Activated CD4-positive, alpha-beta T cell treated with anti-CD3 and anti-CD28 coated beads, Interleukin-2, amount 50 U/mL, for 48 hours (primary cell): ENCODE measurements around the gene SPDYE11.
A peak's percentile ranks its signal among the peaks of the same experiment; 100 is the strongest.
"Not testable (repeated sequence)": the region's sequence is repeated elsewhere in the genome, so short reads cannot be mapped to it uniquely, and the experiment has no call there.

Experiments used
- DNase-seq, 2 experiments: peaks; one replicate each; pipeline ENCODE4 v3.0.0-alpha.2; 2020

SPDYE11 gene, protein sequence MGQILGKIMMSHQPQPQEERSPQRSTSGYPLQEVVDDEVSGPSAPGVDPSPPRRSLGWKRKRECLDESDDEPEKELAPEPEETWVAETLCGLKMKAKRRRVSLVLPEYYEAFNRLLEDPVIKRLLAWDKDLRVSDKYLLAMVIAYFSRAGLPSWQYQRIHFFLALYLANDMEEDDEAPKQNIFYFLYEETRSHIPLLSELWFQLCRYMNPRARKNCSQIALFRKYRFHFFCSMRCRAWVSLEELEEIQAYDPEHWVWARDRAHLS

DNA sequence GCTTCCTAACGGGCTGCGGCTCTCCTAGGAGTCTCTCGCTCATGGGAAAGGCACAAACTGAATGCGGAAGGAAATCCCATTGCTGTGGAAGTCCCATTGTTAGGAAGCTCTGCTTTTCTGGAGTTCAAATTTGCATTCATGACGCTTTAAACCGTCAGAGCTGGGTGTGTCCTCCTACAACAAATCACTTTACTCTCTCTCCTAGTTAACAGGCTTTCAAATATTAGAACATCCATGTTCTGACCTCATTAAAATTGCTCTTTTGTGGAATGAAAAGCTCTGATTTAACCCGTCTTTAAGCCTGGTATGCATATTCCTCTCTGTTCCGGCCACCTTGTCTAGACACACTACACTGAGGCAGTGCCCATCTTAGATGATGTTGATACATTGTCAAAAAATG lies at the start of gene SPDYE11:
Gene SPDYE11 (minus strand): TSS at position 101 of the 400 bp plus-strand sequence. CDS start 1,800 bp downstream, outside the sequence.
- not testable (repeated sequence) for DNase-seq

DNA sequence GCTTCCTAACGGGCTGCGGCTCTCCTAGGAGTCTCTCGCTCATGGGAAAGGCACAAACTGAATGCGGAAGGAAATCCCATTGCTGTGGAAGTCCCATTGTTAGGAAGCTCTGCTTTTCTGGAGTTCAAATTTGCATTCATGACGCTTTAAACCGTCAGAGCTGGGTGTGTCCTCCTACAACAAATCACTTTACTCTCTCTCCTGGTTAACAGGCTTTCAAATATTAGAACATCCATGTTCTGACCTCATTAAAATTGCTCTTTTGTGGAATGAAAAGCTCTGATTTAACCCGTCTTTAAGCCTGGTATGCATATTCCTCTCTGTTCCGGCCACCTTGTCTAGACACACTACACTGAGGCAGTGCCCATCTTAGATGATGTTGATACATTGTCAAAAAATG lies 28.2 kb upstream of the SPDYE11 start, which contains the start of gene SPDYE9:
Gene SPDYE9 (minus strand): TSS at position 101 of the 400 bp plus-strand sequence. CDS start 1,800 bp downstream, outside the sequence.
- DNase-seq, result not testable (repeated sequence)

- DNase-seq, result not testable (repeated sequence)
Observed at GRCh38 chr7:73029666-73030065, 28.0 kb downstream of the SPDYE11 start, which contains the start of gene SPDYE8. SPDYE8 (minus strand) TSS chr7:73029766; CDS start chr7:73027966, 1,800 bp downstream.

DNA sequence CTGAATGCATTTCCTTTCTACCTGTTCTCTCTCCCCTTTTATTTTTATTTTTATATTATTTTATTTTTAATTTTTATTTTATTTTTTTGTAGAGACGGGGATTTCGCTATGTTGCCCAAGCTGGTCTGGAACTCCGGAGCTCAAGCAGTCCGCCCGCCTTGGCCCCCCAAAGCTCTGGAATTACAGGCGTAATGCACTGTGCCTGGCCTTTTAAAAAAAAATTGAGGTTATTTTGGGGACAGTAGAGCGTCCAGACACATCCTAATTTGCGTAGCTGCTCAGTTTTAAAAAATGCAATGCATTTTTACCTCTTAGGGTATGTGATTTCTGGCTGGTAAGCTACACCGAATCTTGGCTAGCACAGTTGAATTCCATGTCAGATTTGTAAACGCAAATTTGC lies 51.2 kb downstream of the SPDYE11 start:
- peak in 1 of 2 experiments; percentile 2 for DNase-seq

DNA sequence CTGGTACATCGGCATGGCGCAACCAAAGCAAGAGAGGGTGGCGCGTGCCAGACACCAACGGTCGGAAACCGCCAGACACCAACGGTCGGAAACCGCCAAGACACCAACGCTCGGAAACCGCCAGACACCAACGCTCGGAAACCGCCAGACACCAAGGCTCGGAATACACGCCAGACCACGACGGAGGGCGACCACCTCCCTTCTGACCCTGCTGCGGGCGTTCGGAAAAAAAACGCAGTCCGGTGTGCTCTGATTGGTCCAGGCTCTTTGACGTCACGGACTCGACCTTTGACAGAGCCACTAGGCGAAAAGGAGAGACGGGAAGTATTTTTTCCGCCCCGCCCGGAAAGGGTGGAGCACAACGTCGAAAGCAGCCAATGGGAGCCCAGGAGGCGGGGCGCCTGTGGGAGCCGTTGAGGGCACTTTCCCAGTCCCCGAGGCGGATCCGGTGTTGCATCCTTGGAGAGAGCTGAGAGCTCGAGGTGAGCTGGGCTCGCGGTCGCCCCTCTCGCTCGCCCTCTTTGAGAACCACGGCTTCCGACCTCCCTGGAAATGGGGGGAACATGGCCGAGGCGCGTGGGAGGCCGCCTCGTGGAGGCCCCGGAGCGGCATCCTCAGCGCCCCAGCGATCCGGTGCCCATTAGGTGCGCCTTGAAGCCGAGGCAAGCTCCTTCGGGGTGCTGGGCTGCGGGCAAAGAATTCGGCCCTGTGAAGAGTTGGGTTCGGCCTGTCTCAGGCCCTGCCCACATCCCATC lies 51.8 kb downstream of the SPDYE11 start:
- peak; percentile 87 to 92 for DNase-seq

GRCh38 chr7:73005356-73005692 lies 52.4 kb downstream of the SPDYE11 start:
- peak; percentile 69 to 78 for DNase-seq

- not testable (repeated sequence) for DNase-seq
Observed at GRCh38 chr7:72997887-72998468, 59.7 kb downstream of the SPDYE11 start.
